NCI-H774 (cell line): ENCODE results near the gene PLAA.

Source experiments
- DNase-seq: peaks from one replicate; lab custom pipeline; 2025; lab: John Stamatoyannopoulos, UW

The PLAA gene

DNA sequence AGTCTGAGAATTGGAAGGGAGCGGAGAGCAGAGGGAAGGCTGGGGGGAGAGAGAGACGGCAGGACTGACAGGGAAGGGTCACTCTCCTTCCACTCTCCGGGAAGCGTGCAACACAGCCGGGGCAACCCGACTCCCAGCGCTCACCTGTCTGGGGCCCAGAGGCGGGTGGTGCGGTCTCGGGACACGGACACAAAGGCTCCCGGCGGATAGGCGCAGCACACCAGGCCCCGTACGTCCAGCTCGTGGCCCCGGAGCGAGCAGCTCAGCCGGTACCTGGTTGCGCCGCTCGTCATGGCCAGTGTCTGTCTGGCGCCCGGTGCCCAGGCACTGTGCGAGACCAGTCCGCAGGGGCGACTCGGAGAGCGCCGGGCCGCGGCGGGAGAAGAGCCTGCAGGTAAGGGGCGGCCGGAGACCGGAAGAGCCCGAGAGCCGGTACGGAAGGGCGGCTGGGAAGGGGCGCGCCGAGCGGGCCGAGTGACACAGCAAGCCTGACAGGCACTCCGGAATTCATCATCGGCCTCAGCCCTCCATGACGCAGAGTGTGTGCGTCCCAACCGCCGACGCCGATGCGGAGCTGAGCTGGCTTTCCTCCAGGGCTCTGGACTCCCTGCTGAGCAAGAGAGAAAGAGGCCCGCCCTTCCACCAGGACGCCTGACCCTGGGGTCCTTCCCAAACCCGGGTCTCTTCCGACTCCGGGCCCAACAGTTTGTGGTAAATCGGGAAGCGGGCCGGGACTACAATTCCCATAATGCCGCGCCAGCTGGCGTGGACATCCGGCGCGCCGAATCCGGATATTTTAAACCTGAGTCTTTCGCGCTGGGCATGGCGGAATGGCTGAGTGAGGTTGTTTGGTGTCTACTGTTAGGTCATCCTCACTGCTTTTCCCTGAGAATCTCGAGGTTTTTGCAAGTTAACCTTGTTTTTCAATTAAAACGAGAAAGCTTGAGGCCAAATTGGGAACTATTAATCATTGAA is at the start of gene PLAA:
TSS of gene PLAA (minus strand) at position 490 of the 975 bp plus-strand sequence. CDS start at position 293, 197 bp downstream.
- DNase-seq: peak; percentile 92

DNA sequence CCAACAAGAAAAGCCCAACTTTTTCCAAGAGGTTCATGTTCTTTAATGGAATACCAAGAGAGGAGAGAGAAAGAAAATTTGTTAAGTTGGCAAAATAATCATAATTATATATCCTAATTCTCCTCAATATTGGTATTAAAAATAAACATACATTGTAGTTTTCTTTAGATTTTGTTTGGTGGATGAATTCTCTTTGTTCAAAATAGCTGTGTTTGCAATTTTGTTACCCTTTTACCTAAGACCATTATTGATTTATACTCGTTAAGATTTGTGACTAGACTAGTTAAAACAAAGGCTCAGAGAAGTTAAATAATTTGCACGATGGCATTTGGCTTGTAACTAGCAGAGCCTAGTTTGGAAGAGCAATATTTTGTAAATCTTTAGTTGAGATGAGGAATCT is 48.8 kb upstream of the PLAA start:
- DNase-seq: no peak

DNA sequence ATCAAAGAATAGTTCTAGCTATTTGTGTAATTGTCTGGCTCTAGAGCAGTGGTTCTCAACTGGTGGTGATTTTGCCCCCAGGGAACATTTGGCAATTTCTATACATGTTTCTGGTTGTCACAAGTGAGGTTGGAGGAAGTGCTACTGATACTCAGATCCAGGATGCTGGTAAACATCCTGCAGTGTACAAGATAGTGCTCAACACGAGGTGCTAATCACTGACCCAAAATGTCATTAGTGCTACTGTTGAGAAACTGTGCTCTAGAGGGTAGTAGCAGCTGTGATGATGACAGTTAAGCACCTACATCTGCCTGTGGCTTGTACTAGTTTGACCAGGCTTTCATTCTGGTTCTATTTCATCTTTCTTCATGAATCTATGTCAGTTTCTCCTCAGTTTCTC is 36.3 kb upstream of the PLAA start:
- DNase-seq: no peak

DNA sequence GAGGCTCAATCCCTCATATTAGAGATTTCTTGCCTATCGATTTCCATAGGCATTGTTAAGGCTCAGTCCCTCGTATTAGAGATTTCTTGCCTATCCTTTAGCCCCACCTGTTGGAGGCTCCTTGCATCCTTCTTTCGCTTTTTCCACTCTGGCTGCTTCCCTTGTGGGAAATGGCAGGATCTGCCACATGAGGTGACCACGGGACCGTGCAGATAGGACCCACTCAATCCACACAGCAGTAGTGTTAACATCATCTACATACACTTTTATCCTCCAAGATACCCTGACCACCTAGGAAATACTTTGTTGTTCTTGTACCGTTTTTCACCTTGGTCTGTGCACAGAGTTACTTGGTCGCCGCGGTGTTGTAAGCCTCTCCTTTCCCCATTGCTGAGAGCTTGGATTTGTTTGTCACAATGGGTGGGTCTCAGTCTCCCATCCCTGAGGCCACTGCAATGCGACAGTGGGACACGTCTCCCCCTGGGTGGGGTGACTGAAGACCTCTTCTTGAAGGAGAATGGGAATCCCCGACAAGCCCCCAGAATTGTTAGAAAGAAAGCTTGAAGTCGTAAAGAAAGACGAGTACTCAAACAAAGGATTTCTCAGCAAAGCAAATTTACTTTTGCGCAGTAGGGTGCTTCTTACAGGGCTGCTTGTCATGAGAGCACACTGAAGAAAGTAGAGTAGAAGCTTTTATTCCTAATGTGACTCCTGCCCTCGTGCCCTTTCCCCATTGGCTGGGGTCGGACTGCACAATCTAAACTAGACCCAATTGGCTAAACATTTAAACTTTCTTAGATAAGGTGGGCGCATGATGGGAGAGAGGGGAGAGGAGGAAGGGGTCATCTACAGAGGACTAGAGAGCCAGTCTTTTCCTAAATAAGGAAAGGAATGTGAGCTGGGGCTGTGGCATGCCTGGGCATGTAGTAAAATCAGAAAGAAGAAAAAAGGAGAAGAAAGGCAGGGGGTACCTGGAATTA is 29.0 kb upstream of the PLAA start:
- DNase-seq: no peak

DNA sequence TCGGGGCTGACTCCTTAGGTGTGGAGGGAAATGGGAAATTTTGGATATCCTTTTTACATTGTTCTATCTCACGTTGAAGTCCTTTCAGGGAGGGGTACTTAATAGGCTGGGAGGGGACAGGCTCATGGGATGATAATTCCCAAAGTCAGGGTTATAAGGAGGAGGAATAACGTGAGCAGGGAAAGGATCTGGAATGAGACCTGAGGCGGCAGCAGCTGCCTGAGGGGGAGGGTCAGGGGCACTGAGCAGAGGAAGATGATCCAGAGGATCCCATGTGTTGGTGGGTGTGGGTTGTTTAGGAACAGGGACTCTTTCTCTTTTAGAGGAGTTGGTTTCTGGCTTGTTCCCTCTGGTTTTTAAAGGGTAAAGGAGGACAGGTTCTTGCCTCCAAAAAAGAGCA is 27.9 kb upstream of the PLAA start:
- DNase-seq: no peak

DNA sequence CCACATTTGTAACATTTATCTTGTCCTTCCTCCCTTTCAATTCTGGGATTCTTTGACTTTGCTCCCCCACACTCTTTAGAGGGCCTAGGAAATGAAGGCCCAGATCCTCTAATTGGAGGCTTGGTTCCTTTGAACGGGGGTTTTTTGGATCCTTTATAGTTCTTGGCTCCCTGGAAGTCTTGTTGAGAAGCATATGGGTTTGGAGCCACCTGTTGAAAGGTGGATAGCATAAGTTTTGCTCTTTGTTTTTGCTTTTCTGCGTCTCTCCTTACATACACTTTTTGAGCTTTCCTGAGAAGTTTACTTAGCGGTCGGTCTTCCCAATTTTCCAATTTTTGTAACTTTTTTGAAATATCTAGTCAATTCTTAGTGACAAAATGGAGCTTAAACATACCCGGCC is 26.9 kb upstream of the PLAA start:
- no peak for DNase-seq

DNA sequence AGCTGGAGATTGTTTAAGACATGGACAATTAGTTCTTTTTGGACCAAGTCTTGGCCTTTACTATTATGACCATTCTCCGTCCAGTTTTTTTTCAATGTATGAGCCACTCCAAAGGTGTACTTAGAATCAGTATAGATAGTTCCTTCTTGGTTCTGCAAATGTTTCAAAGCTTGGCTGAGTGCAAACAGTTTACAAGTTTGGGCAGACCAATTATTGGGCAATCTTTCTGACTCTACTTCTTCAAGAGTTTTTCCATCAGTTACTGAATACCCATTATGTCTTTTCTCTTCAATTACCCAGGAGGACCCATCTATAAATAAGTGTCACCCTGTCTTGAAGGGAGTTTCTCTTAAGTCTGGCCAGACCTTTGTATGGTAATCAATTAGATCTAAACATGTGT is 24.7 kb upstream of the PLAA start:
- DNase-seq: no peak

DNA sequence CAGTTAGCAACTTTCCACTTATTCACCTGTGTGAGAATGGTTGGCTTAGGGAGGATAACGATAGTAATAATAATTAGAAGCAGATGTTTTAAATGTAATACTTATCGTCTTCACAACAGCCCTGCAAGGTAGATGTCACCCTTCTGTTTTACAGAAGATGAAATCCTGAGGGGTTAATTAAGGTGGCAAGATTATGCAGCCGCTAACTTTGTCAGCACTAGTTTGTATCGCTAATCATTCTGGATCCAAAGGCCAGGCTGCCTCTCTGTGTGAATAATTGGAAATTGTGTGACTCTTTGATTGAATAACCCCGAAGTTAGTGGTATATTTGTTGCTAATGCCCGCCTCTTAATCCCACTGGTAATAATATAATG is 9.8 kb upstream of the PLAA start:
- DNase-seq: no peak

DNA sequence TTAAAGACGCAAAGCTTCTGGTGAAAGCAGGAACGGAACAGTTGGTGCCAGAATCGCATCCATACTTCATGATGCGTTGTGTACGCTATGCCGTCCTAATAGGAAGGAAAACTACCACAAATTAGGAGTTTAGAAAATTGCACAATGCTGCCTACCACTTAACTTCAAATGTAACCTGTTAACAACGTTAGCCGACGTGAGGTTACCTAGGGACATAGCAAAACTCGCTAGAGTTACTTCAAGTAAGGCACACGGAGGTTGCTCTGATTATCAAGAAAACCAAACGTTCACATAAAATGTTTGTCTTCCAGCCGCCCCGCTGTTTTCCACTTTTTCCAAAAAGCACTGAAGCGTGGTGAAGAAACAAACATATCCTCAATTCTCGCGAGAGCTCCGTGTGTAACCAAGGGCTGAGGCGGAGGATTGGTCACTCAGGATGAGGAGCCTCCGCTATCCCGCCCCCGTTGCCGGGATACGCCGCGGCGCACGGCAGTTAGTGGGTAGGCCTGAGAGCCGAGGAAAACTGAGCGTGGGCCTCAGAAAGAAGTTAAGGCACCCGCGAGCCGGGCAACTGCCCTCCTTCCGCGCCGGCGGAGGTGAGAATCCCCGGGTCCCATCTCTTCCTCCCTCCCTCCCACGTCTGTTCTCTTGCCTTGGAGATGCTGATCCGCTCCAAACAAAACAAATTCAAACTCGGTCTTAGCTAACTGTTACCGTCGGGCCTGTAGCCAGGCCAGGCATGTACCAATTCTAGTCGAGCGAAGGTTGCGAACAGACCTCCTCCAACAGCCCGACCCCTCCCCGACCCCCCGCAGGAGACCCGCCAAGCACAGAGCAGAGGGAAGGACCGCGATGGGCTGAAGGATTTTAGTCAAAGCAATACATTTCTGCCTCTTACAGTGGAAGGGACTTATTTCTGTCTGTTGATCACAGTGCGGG is 9.1 kb upstream of the PLAA start, which contains the start of gene IFT74:
TSS of gene IFT74 (plus strand) at position 492 of the 939 bp plus-strand sequence. CDS start 5,556 bp downstream, outside the sequence.
- DNase-seq: peak; percentile 96

DNA sequence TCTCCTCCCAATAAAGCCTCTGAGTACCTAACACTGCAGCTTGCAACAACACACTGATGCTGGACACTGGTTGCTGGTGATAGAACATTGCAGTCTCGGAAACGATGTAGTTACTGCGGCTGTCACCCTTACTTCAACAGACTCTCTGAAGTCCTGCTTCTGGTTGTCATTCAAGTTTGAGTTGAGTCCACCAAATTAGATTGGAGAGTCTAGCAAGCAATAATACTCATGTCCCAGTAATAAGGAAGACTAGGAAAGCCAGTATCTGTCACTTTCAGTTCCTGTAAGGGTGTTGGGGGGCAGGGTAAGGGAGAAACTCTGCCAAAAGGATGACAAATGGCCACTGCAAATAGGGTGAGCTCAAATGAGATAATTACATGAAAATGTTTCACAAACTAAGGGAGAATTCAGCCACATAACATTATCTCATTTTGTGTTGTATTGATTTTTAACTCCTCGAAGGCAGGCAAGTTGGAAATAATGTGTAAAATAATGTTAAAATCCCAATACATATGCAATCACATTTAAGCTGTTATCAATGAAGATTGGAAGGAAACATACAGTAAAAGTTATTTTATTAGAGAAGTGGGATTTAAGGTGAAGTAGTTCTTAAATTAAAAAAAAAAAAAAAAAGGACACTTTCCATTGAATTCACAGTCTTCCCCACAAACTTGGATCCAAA is 8.3 kb upstream of the PLAA start:
- no peak for DNase-seq

DNA sequence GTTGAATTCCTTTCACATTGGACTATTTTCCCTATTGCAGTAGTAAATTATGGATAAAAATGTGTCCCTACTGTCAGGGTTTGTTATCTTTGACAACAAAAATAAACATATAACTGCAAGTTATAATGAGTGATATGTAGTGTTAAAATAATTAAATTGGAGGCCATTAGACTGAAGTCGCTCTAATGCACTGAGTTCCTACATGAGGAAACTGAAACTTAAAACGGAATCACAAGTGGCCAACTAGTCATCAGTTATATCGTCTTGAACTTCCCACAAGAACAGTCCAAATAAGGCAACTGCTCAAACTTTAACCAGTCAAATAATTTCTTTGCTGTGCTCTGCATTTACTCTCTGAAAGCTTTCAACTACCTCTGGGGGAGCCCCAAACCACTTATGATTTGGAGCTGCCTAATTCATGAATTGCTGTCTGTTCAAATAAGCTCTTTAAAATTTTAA is 7.0 kb upstream of the PLAA start:
- no peak for DNase-seq

DNA sequence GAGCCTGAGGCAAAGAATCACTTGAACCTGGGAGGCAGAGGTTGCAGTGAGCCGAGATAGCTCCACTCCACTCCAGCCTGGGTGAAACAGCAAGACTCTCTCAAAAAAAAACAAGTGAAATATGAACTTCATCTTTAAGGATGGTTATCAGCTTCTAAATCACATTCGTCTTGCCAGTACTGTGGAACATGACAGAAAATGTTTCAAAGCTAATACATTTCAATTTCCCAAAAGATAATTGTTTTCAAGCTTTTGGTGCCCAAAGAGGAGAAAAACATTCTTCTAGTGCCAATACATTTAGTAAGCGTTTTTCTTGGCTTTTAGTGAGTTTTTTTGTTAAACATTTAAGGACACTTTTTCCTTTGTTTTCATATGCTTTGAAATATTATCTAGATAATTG is 4.8 kb upstream of the PLAA start:
- DNase-seq: no peak

DNA sequence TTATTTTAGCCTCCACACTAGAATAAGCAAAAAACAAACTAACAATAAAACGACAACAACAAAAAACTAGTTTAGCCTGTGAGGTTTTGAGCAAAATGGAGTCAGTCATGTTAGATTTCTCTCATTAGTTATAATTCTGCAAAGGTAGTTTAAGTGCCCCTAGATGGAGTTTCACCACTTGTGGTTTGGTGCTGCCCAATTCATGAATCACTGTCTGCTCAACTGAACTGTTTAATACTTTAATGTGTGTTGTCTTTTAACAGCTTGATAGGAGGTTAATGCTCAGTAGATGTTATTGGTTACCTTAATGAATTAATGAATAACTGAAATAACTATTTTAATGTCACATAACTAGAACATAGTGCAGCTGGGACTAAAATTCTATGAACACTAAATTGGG is 3.5 kb upstream of the PLAA start:
- DNase-seq: no peak

DNA sequence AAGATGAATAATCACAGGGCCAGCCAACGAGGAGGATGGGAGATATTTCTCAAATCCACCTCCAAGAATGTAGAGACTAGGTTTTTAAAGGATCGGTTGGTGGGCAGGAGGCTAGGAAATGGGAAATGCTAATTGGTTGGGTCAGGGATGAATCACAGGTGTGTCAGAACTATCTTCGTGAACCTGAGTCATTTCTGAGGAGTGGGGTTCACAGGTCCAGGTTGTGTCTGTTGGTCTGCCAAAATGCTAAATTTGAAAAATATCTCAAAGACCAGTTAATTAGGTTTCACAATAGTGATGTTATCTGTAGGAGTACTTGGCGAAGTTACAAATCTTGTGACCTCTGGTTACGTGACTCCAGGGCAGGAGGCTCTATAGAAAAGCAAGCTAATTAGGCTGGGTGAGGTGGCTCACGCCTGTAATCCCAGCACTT is 2.6 kb upstream of the PLAA start:
- DNase-seq: no peak

DNA sequence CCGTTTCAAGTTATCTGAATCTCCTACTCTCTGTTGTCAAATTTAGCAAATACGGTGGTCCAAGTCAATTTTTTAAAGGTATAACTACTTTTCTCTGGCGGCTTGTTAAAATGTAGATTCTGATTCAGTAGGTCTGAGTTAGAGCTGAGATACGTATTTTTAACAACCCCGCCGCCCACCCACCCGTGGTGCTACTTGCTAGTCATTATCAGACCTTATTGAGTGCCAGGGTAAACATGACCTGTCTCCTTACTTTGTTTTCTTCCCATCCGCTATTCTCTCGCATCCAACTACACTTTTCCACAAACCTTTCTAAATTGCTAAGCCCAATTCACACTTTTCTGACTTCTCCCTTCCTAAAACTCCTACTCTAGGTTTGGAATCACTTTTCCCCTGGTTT is 694 bp upstream of the PLAA start:
- DNase-seq: no peak

DNA sequence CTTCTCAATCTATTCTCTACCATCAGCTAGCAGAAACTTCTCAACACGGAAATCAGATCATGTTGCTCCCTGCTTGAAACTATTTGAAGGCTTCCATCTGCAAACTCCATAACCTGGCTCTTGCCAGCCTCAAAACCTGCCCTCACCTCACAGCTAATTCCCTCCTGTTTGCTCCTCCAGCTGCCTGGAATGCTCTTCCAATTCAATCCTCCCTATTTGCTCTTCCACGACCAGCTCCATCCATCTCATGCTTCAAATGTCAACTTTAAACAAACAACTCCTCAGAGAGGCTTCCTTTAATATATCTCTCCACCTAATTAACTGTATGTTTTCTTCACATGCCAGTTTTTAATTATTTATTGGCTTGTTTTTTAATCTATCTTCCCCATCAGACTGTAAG is 1.5 kb downstream of the PLAA start:
- DNase-seq: no peak

DNA sequence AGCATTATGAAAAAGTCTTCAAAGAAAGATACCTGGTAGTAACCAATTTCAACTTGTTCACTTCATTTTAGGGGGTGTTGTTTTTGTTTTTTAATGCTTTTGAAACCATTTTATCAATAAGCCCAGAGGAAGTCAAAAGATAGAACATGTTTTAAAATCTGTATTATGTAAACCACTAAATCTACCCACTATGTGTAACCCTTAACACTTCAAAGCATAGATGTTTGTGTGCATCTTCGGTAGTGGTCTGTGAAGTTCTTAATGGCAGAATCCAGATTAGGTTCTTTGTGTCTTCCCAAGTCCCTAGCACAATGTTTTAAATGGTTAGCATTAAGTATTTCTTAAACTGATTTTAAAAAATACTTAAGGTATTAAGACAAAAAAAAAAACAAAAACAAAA is 6.3 kb downstream of the PLAA start:
- no peak for DNase-seq

DNA sequence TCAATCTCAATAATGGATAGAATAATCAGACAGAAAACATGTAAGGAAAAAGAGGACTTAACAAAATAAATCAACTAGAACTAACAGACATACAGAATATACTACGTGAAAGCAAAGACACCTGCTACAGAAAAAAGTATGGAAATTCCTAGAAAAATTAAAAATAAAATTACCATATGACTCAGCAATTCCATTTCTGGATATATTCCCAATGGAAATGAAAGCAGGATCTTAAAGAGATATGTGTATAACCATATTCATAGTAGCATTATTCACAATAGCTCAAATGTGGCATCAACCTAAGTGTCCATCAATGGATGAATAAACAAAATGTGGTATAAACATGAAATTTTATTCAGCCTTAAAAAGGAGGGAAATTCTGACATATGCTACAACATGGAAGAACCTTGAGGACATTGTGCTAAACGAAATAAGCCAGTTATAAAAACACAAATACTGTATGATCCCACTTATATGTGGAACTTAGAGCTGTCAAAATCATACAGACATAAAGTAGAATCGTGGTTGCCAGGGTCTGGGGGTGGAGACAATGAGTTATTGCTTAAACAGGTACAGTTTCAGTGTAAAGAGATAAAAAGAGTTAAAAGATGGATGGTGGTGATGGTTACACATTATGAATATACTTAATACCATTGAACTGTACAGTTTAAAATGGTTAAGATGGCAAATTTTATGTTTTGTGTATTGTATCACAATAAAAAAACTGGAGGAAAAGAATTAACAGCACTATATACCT is 6.9 kb downstream of the PLAA start:
- DNase-seq: no peak

DNA sequence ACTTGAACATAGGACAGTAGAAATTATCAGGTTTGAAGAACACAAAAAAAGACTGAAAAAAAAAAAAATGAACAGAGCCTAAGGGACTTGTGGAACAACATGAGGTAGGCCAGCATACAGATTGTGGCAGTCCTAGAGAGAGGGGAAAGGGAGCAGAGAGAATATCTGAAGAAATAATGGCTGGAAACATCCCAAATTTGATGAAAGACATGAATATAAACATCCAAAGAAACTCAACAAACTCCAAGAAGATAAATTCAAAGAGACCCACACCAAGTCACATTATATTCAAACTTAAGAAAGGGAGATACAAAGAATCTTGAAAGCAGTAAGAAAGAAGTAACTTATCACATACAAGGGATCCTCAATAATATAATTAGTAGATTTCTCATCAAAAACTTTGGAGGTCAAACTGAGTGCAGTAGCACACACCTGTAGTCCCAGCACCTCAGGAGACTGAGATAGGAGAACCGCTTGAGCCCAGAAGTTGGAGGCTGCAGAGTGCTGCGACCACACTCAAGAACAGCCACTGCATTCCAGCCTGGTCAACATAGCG is 9.1 kb downstream of the PLAA start:
- no peak for DNase-seq

DNA sequence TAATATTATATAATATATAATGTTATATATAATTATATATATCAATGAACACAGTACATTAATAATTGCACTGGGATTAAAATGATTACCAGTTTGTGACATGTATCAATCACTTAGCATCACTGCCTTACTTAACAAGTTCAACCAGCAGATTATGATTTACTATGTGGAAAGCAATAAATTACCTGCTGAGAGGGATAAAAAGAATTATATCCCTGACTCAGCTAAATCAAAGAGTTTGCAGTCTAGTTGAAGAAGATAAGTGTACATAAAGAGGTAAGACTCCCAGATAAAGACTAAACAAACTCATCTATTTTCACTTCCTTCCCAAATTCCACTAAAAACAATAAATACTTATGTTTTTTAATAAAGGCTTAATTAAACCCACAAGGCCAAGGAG is 11.2 kb downstream of the PLAA start:
- no peak for DNase-seq
